Measurements from ENCODE around the gene COL18A1. TPM values are rescaled to one million over a fixed set of nuclear protein-coding genes. Genes with fewer than 3 reads are reported as not detected.

The COL18A1 gene
- total RNA-seq, 1 donor from 2014 or later = 7.8 TPM

DNA sequence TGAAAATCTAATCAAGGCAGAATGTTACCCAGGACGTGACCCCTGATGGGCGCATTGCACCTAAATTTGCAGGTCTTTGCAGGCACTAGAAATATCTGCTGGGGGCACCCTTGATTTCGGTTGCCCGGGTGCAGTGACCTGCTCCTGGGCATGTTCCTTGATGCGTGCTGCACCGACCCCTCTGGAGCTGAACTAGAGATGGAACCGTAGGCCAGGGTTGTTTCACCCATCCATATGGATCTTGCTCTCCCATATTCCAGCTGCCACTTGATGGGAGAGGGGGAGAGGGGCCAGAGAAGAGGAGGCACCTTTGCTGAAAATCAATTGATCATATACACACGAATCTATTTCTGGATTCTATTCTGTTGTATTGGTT is 8.4 kb upstream of the COL18A1 start:
- intact Hi-C loops (cut with micrococcal nuclease) = no loop called here

DNA sequence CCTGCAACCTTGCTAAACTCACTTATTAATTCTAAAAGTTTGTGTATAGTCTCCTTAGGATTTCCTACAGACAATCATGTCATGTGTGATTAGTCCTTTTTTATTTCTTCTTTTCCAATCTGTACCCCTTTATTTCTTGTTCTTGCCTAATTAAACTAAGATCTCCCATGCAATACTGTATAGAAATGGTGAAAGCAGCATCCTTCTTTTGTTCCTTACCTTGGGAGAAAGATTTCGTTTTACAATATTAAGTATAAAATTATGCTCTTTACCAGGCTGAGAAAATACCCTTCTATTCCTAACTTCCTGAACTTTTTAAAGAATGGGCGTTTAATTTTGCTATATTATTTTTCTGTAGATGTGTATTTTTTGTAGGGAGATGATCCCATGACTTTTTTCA is 7.6 kb upstream of the COL18A1 start:
- intact Hi-C loops (cut with micrococcal nuclease) = no loop called here

DNA sequence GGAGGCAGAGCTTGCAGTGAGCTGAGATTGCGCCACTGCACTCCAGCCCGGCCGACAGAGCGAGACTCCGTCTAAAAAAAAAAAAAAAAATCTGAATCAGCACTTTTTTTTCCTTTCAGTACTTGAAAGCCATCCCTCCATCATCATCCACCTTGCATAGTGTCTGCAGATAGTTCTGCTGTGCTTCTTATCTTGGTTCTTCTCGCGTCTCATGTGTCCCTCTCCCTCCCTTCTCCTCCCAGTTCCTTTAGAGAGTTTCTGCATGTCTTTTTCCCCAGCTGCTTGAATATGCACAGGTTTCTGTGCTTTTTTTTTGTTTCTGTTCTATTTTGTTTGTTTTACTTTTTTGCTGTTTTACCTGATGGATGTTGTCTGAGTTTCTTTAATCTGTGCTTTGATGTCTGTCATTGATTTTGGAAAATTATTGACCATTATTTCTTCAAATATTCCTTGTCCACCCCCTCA is 3.9 kb upstream of the COL18A1 start:
- intact Hi-C loops (cut with micrococcal nuclease) = no loop called here

DNA sequence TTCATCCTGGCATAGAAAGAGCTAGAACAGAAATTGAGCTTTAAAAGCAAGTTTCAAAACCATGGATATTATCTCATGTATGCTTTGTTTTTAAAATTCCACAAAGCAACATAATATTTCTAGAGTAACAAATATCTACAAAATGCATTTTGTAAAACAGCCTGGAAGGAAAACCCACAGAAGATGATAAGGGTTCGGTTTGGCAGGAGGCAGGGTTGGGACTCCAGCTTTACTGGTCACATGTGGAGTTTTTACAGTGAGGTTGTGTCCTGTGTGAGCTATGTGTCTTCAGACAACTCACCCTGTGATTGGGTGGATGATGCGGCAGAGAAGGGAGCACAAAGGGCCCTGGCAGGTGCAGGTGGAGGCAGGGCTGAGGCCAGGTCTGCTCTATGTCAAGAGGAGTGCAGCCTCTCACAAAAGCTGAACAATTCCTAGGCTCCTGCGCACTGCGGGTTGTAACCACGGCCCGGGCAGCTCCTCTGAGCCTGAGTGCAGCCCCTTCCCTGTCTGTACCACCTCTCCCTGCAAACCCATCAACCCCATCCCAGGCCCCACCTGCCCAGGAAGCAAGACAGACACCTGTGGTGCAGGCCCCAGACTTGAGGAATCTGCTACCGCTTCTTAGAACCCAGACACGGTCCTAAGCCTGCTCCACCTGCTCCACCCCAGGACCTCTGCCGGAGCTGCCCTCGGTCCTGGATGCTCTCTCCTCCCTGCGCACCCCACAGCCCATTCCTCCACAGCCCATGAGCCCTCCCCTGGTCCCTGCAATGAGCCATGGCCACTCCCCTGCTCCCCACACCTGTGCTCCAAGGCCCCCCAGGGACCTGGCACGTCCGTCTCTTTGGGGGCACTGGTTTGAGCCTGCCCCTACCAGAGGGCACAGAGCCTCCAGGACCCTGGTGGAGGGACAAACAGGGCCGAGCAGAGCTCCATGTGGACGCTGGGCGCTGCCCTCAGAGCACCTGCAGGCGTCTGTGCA is 2.8 kb upstream of the COL18A1 start:
- intact Hi-C loops (cut with micrococcal nuclease) = no loop called here

DNA sequence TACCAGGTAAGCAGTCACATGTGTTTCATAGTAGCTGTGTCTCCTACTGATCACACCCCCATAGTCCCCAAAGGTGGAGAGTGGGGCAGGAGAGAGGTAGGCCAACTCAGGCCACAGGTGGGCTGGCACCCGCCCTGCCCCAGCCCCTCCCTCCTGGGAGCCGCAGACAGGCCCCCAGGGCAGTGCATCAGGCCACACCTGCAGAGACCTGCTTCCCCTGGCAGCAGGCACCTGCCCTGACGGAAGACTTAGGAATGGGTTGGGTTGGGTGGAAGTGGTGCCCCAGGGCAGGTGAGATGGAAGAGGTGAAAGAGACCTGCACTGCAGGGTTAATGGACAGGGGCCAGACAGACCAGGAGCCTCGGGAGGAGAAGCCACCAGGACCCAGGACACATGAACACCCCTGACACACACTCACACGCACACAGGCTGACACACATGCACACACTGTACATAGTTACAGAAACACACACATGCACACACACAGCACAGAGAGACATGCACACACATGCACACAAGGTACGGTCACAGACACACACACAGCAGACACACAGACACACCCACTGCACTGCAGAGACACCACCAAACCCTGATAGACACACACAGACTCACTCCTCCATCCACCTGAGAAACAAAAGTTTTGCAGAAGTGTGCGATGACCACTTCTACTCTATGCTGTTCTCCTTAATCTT is 1.7 kb upstream of the COL18A1 start:
- intact Hi-C loops (cut with micrococcal nuclease) = no loop called here

DNA sequence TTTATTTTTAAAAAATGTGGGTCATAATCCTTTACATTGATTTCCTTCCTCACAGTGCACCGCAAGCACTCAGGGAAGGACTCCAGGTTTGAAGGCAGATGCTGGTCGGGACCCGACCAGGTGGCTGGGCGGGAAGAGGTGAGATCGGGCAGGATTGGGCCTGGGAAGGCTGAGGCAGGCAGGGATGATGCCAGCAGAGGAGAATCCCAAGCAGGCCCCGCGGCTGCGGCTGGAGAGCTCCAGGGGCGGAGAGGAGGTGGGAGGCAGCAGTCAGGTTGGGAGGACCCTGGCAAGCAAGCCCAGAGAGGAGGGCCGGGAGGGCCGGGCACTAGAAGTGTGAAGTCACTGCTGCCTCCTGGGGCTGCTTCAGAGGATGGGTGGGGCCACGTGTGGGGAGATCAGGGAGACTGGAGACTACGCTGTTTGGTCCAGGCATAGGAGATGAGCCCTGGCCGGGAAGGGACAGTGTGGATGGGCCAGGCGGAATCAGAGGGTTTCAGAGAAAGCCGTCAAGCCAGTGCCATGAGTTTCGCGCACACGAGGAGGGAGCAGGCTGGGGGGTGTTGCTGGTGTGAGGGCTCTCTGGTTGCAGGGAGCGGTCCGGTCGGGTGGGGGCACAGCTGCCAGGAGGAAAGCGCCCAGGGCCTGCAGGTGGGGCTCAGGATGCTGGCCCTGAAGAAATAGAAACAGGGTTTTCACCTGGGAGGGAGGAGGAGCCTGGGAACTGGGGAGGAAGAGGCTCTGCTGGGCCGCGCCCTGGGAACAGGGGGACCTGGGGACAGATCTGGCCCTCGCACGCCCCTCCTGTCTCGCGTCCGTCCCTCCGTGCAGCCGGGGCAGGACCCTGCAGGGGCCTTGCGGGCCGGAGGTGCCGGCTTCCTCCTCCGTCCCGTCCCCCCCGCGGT is 888 bp upstream of the COL18A1 start:
- intact Hi-C loops (cut with micrococcal nuclease) = no loop called here

DNA sequence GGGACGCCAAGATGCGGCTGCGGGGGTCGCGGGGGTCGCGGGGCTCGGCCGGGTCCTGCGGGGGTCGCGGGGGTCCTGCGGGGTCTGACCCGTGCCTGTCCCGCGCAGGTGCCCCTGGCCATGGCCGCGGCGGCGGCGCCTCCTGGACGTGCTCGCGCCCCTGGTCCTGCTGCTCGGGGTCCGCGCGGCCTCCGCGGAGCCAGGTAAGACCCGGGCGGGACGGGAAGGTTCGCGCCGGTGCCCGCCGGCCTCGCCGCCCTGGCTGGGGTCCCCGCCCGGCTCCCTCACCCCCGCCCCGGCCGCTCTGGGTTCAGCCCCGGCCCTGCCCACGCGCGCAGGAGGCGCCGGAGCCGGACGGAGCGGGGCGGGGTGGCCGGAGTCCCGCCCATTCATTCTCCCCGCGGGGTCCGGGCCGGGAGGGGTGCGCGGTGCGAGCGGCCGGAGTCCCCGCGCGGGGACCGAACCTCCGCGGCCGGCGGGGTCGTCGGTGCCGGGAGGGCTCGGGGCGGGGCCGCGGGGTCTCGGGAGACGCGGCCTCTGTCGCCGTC is 380 bp downstream of the COL18A1 start:
- intact Hi-C loops (cut with micrococcal nuclease) = no loop called here

DNA sequence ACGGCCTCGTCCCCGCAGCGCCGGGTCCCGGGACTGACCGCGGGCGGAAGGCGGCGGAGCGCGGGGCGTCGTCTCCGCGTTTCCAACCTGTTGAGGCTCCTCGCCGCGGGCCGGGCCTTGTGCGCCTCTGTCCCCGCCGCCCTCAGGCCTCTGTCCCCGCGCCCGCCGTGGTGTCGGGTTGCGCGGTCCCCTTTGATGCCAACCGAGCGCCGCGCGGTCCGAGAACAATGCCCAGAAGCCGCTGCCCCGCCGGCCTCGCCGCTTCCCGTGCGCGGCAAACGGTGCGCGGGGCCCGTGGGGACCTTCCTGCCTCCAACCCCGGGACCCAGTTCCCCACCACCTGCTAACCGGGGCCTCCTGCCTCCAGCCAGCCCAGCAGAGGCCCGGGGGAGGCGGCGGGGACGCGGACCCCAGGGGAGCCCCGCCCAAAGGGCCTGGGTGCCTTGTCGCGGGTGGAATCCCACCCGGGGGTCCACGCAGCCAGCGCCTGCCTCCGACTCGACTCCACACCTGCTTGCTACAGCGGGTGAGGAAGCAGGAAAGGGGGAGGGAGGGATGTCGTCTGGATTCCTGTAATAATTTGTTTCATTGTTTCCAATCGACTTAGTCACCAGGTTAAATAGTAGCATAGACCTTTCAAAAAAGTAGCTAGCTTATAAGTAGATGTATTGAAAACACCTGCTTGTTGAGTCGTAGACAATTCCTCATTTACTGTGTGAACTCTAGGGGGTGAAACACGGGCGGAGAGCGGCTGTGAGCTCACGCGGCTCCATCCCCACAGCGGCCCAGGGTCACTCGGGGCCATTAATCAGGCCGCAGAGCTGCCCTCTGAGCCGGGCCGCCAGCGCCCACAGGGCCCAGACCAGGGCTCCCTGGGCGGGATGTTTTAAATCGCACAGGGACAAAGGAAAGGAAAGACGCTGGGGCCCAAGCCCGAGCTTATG is 1.1 kb downstream of the COL18A1 start:
- intact Hi-C loops (cut with micrococcal nuclease) = no loop called here

DNA sequence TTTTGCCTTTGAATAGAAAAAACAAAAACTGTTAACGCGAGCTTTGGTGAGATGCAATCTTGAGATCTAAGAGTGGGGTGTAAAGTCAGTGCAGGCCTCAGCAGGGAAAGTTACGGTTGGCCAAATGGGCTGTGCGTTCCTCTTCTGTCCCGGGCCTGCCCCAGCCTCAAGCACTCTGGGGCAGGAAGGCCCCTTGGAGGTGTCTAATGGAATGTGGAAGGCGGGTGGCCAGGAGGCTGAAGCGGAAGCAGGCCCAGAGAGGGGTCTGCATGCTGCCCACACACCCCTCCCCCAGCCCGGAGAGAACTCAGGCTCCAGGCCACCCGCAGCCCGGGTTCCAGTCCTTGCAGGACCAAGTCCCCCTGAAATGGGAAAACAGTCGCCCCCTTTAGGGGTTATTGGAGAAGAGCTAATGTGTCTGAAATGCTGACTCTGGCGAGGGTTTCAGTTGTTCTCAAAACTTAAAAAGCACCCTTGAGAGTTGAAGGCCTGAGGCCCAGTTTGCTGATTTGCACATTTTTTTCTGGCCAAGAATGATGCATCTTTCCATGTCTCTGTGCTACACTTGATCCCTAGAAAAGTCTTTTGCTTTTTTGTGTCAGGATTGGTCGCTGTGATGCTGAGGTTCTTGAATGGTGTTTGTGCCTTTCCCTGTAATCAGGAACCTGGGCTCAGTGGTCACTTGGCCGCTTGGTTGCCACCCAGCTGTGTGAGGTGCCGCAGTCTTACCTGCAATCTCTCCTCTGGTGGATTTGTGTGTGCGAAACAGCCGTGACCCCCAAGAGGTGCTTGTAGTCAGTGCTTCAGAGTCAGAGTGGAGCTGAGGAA is 2.0 kb downstream of the COL18A1 start:
- intact Hi-C loops (cut with micrococcal nuclease) = no loop called here

DNA sequence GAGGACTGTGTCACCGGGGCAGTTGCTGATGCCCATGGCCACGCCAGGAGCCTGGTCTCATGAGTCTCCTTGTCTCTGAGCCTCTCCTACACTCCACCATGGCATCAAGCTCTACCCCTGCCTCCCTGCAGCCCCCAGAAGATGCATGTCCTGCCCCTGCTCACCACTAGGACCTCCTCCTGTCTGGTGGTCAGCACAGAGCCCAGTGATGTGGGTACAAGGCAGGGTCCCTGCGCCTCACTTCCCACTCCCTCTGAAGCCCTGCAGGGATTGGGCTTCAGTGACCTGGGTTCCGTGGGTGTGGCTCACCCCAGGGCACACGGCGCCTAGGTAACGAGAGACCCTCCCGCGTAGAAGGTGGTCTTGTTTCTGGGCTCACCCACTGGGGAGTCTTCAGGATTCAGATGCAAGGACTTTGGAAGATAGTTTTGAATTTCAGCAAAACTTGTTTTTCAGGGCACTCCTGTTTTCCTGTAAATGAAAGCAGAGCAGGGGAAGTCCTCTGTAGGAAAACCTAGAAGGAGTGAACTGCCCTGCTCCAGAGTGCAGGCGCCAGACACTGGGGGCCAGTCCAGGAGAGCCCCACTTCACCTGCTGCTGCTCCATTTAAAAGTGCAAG is 2.8 kb downstream of the COL18A1 start:
- intact Hi-C loops (cut with micrococcal nuclease) = no loop called here

DNA sequence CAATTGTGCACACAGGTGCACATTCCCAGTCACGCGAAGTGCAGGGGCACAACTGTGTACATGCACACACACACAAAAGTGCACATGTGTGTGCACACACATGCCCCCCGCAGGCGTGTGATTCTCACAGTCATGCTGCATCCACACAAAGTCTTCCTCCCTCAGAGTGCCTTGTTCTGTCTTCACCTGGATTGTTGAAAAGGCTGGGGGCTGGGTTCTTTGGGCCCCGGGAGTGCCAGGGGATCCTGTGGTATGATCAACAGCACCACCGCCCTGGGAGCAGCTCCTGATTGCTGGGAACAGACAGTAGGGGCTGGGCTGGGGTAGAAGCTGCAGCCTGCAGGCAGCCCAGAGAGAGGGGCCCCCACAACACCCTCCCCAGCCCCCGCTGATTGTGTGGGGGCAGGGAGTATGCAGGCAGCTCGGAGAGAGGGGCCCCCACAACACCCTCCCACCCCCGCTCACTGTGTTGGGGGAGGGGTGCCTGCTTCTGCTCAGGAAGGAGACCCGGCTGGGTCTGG is 3.4 kb downstream of the COL18A1 start:
- intact Hi-C loops (cut with micrococcal nuclease) = no loop called here

DNA sequence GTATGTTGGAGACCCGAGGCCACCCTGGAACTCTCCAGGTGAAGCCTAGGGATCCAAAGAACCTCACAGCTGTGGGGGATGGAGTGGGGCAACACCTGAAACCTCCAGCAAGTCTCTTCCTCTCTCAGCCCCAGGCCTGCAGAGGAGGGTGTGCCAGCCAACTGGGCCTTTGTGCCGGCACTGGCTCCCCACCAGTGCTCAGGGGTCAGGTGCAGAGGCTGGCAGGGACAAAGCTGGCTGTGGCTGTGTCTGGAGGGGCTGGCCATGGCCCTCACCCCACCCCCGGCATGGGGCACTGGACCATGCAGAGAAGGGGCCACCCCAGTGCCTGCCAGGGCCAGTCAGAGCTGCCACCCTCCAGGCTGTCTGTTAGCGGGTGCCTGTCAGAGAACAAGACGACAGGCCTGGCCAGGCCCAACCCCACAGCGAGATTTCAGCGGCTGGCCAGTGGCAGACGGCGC is 3.9 kb downstream of the COL18A1 start:
- intact Hi-C loops (cut with micrococcal nuclease) = no loop called here

DNA sequence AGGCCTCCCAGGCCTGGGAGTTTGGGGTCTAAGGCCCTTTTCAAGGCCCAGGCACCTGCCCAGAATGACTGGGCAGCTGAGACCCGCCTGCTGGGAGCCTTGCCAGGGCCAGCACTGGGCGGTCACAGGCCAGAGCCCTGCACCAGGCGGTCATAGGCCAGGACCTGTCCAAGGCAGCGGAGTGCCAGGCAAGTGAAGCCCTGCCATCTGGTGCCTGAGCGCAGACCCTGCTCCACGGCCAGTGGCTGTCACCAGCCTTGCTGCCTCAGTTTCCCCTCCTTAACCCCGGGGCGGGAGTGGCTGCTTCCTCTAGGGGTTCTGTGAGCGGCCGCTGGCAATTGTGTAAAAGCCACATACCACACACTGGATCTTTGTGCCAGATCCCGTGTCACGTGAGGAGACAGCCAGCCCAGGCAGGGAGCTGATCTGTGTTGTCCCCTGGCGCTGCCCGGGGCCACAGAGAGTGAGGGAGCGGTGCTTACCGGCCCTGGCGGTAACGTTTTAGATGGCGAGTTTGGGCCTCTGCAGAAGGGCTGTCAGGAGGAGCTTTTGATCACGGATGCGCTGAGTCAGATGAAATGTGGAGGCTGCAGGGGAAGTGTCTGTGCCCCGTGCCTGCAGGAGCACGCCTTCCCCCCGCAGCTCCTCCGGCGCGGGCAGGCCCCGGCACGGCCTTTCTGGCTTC is 4.6 kb downstream of the COL18A1 start:
- intact Hi-C loops (cut with micrococcal nuclease) = no loop called here

DNA sequence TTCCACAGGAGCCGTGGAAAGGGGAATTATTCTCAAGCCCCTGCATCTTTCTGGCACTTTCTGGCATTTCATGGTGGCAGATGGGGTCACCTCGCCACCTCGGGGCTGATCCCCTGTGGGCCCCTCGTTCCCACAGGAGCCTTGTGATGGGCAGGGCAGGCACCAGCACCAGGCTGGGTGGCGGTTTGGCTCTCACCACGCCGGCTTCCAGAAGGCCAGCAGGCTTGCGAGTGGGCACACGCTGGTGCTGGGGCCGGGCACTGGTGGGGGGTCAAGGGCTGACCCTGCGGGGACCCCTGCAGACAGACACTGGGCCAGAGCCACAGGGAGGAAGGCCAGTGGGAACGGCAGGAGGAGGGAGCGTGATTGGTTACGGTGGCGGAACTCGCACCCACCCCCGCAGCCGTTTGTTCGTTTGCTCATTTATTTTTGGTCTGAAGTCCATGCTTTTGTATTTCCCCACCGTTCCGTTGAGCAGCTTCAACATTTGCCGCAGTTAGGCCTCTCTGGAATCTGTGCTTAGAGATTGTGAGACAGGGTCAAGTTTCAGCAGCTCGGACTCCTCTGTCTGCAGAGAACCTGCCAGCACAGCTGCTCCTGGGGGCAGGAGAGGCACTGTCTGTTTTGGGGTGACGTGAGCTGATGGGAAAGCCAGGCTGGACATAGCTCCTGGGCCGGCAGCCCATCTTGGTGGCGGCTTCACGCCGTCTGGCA is 5.3 kb downstream of the COL18A1 start:
- intact Hi-C loops (cut with micrococcal nuclease) = no loop called here

DNA sequence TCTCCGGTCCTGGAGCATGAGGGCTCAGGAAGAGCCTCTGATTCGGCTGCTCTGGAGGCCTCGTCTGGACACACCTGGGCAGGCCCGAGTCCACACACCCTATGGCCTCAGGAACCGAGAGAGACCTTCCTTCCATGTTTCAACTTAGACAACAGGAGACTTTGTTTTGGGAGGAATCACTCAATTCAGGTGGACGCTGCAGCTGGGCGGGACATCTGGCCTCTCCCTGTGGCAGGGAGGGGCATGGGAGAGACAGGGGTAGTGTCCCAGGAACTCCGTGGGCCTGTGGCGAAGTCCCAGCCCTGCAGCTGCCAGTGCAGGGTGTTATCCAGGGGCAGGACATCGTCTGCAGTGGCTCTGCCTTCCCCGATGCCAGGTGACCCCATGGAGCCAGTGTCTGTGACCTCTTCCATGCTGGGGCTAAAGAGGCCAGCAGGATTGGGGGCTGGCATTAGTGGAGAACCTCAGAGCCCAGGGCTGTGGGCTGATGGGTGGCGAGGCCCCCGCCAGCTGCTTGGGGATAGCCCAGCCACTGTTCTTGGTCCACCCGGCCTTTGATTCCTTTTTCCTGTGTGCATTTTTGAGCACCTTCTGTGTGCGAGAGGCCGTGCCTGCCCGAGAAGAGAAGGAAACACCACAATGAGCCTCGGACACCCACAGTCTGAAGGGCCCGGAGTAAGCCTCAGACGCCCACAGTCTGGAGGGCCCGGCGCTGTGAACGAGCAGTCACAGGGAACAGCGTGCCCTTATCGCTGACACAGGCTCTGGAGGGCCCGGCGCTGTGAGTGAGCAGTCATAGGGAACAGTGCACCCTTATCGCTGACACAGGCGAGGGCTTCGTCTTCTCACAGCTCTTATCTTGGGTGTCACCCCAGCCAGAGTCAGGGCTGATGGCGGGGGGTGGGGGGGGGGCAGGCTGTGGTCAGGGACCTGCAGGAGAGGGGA is 6.2 kb downstream of the COL18A1 start:
- intact Hi-C loops (cut with micrococcal nuclease) = no loop called here

DNA sequence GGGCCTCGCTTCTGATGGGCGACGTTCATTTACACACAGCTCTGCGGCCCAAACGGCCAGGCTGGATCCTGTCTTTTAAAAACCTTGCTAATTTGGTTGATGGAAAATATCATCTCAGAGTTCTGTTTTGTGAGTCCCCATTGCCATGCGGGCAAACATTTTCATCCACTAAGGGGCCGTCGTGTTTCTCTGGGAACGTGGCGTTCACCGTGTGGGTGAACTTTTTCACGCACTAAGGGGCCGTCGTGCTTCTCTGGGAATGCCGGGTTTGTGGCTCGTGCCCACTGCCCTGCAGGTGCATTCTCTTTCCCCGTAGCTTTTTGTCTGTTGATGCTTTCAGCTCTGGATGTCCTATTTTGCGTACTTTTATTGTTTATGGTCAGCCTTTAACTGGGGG is 6.8 kb downstream of the COL18A1 start:
- intact Hi-C loops (cut with micrococcal nuclease) = no loop called here
